H9 (cell line): ENCODE data around the gene F10. TPM values are rescaled to one million over a fixed set of nuclear protein-coding genes. Genes with fewer than 3 reads are reported as not detected.

Experiments used
- DNase-seq: peaks from one replicate; pipeline ENCODE4 v3.0.0-alpha.2; 2017
- H2AFZ ChIP-seq: one replicate; pipeline ENCODE4 v1.6.1; 2013; ENCODE audit warnings: mild to moderate bottlenecking, low read length, control low read depth, moderate library complexity
- H2AK5ac ChIP-seq: 2 replicates; pipeline ENCODE4 v1.6.1; 2013; ENCODE audit warnings: low read length, control low read depth, mixed read lengths; ENCODE audit not compliant: insufficient read length
- H2BK120ac ChIP-seq: one replicate; pipeline ENCODE4 v1.6.1; 2013; ENCODE audit warnings: low read depth, mild to moderate bottlenecking, low read length, control low read depth, inconsistent platforms; ENCODE audit not compliant: poor library complexity, severe bottlenecking
- H2BK12ac ChIP-seq: 2 replicates; pipeline ENCODE4 v1.6.1; 2013; ENCODE audit warnings: low read length, control low read depth, mixed read lengths, low read depth; ENCODE audit not compliant: insufficient read length
- H2BK15ac ChIP-seq: 2 replicates; pipeline ENCODE4 v1.6.1; 2013; ENCODE audit warnings: low read depth, low read length, control low read depth
- H2BK20ac ChIP-seq: one replicate; pipeline ENCODE4 v1.6.1; 2013; ENCODE audit warnings: low read depth, mild to moderate bottlenecking, low read length, control low read depth, inconsistent platforms; ENCODE audit not compliant: poor library complexity, severe bottlenecking
- H2BK5ac ChIP-seq: 2 replicates; pipeline ENCODE4 v1.6.1; 2013; ENCODE audit warnings: low read length, control low read depth, mixed read lengths; ENCODE audit not compliant: insufficient read length
- H3K14ac ChIP-seq: 2 replicates; pipeline ENCODE4 v1.6.1; 2013; ENCODE audit warnings: low read length, control low read depth; ENCODE audit not compliant: insufficient read depth
- H3K18ac ChIP-seq: 2 replicates; pipeline ENCODE4 v1.6.1; 2013; ENCODE audit warnings: low read depth, mild to moderate bottlenecking, mixed read lengths, low read length, control low read depth; ENCODE audit not compliant: insufficient read length
- H3K23ac ChIP-seq: 2 replicates; pipeline ENCODE4 v1.6.1; 2013; ENCODE audit warnings: low read length, control low read depth, mixed read lengths, low read depth; ENCODE audit not compliant: insufficient read length
- H3K23me2 ChIP-seq: 2 replicates; pipeline ENCODE4 v1.6.1; 2013; ENCODE audit warnings: low read depth, mild to moderate bottlenecking, mixed read lengths, low read length, control low read depth; ENCODE audit not compliant: insufficient read length, poor library complexity, severe bottlenecking
- H3K27ac ChIP-seq: 2 replicates; pipeline ENCODE4 v1.5.1; 2013; ENCODE audit warnings: low read length, control low read depth, mixed read lengths, low read depth; ENCODE audit not compliant: insufficient read length
- H3K27me3 ChIP-seq: 2 replicates; pipeline ENCODE4 v1.6.1; 2013; ENCODE audit warnings: low read length, control low read depth, inconsistent platforms; ENCODE audit not compliant: insufficient read depth
- H3K4ac ChIP-seq: 2 replicates; pipeline ENCODE4 v1.6.1; 2013; ENCODE audit warnings: low read depth, mild to moderate bottlenecking, control low read depth, inconsistent platforms, low read length, moderate library complexity
- H3K4me1 ChIP-seq: 2 replicates; pipeline ENCODE4 v1.6.1; 2013; ENCODE audit warnings: low read length, control low read depth, inconsistent platforms; ENCODE audit not compliant: insufficient read depth
- H3K4me2 ChIP-seq: 2 replicates; pipeline ENCODE4 v1.6.1; 2013; ENCODE audit warnings: low read length, control low read depth, mixed read lengths; ENCODE audit not compliant: insufficient read length, insufficient read depth
- H3K56ac ChIP-seq: 2 replicates; pipeline ENCODE4 v1.6.1; 2013; ENCODE audit warnings: low read depth, mild to moderate bottlenecking, mixed read lengths, low read length, control low read depth; ENCODE audit not compliant: insufficient read length
- H3K79me1 ChIP-seq: 2 replicates; pipeline ENCODE4 v1.6.1; 2013; ENCODE audit warnings: low read depth, mild to moderate bottlenecking, moderate library complexity, low read length, control low read depth, inconsistent platforms; ENCODE audit not compliant: insufficient read depth, poor library complexity, severe bottlenecking
- H3K79me2 ChIP-seq: 2 replicates; pipeline ENCODE4 v1.6.1; 2013; ENCODE audit warnings: low read length, control low read depth, inconsistent platforms; ENCODE audit not compliant: insufficient read depth
- H3K9ac ChIP-seq: 2 replicates; pipeline ENCODE4 v1.6.1; 2013; ENCODE audit warnings: low read length, control low read depth, mixed read lengths; ENCODE audit not compliant: insufficient read length; ENCODE audit errors: extremely low read depth
- H3K9me3 ChIP-seq: one replicate; pipeline ENCODE4 v1.6.1; 2013; ENCODE audit warnings: low read depth, low read length, inconsistent platforms; ENCODE audit not compliant: control insufficient read depth
- H3T11ph ChIP-seq: one replicate; pipeline ENCODE4 v1.6.1; 2013; ENCODE audit warnings: mild to moderate bottlenecking, low read length, control low read depth, inconsistent platforms
- H4K20me1 ChIP-seq: one replicate; pipeline ENCODE4 v1.6.1; 2013; ENCODE audit not compliant: control insufficient read depth, insufficient read length, insufficient read depth
- H4K5ac ChIP-seq: 2 replicates; pipeline ENCODE4 v1.6.1; 2013; ENCODE audit warnings: low read depth, mild to moderate bottlenecking, mixed read lengths, low read length, control low read depth; ENCODE audit not compliant: insufficient read length
- H4K8ac ChIP-seq: replicated peaks from 2 replicates; pipeline ENCODE4 v1.6.1; 2013; ENCODE audit warnings: low read length, control low read depth, mixed read lengths, low read depth; ENCODE audit not compliant: insufficient read length
- H4K91ac ChIP-seq: 2 replicates; pipeline ENCODE4 v1.6.1; 2013; ENCODE audit warnings: low read depth, mild to moderate bottlenecking, moderate library complexity, mixed read lengths, low read length, control low read depth; ENCODE audit not compliant: insufficient read length
- H3K27ac Mint-ChIP-seq, 3 experiments: 2 replicates in 2 of 3; 3 replicates in 1 of 3; pipeline ENCODE4 v1.8.0; 2020 to 2021; ENCODE audit warnings: mixed read lengths in 3 of 3, mild to moderate bottlenecking in 1 of 3, moderate library complexity in 1 of 3
- H3K27me3 Mint-ChIP-seq: 2 replicates; pipeline ENCODE4 v1.8.0; 2021; ENCODE audit warnings: low read depth, mild to moderate bottlenecking, moderate library complexity, mixed read lengths
- H3K36me3 Mint-ChIP-seq, 3 experiments: 2 replicates in 2 of 3; 3 replicates in 1 of 3; pipeline ENCODE4 v1.8.0; 2020 to 2021; ENCODE audit warnings: low read depth in 3 of 3, mixed read lengths in 3 of 3; ENCODE audit not compliant: insufficient read depth in 1 of 3
- H3K4me1 Mint-ChIP-seq, 2 experiments: 2 replicates each; pipeline ENCODE4 v1.8.0; 2020; ENCODE audit warnings: mixed read lengths in 2 of 2
- H3K4me3 Mint-ChIP-seq, 2 experiments: 2 replicates in 1 of 2; 3 replicates in 1 of 2; pipeline ENCODE4 v1.8.0; 2020 to 2021; ENCODE audit warnings: mild to moderate bottlenecking in 2 of 2, mixed read lengths in 2 of 2, moderate library complexity in 1 of 2
- H3K9me3 Mint-ChIP-seq, 2 experiments: 2 replicates in 1 of 2; 3 replicates in 1 of 2; pipeline ENCODE4 v1.8.0; 2020; ENCODE audit warnings: mild to moderate bottlenecking in 2 of 2, mixed read lengths in 2 of 2, moderate library complexity in 1 of 2
- CTCF ChIP-seq: fragments of 200-600 bp; sonication (generic); conservative IDR thresholded peaks from 3 replicates; pipeline ENCODE4 v1.8.0; 2021; ENCODE audit warnings: antibody characterized with exemption, mild to moderate bottlenecking
- WGBS: extraction: QIAGEN DNeasy Blood & Tissue Kit; methylation state at CpG from one replicate; pipeline ENCODE4 v1.1.7; 2013; ENCODE audit warnings: missing lambda C conversion rate, low lambda C conversion rate, mixed read lengths; ENCODE audit not compliant: insufficient read length; ENCODE audit errors: extremely low coverage; 5-methylcytosine and 5-hydroxymethylcytosine counted together
- total RNA-seq: library from RNA; stranded (reverse); gene quantifications from 2 replicates; pipeline ENCODE4 v1.2.1, GENCODE V29; 2021

Gene F10
- total RNA-seq, 1 experiment from 2014 or later = 1.7 TPM

DNA sequence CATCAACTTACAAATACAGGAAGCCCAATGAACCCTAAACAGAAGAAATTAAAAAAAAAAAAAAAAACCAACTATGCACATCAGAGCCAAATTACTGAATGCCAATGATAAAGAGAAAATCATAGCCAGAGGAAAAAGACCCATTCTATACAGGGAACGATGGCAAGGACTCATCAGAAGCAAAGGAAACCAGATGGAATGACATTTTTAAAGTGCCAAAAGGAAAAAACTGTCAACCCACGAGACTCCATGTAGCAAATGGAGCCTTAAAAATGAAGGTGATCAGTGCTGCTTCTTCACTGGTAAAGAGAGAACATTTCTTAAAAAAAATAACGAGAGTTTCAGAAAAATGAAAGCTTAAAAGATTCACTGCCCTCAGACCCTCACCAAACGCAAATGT lies 67.6 kb downstream of the F10 start:
- Mint-ChIP-seq H3K36me3 (peaks cover 44 to 83% (median 79%) of the 10 kb centered on the region in 3 experiments), H3K27me3 (no peaks in the 10 kb centered on the region), H3K4me1 (no peaks in the 10 kb centered on the region; a peak in 1 of 4 replicates), H3K9me3 (no peaks in the 10 kb centered on the region), H3K4me3 (no peak overlapping the region), H3K27ac (no peak overlapping the region)
- H3K4ac ChIP-seq = no peak overlapping the region
- no peak overlapping the region for H3K18ac ChIP-seq
- no CpG with 5 or more reads among the region's 4 CpGs for WGBS
- H3K79me2 ChIP-seq = no peaks in the 10 kb centered on the region
- no peak overlapping the region for H4K5ac ChIP-seq
- H2BK20ac ChIP-seq = no peak overlapping the region
- H3K27me3 ChIP-seq = no peaks in the 10 kb centered on the region
- H4K91ac ChIP-seq = no peak overlapping the region
- no peak overlapping the region for H2AK5ac ChIP-seq
- H3K79me1 ChIP-seq = no peaks in the 10 kb centered on the region
- no peak overlapping the region for H2BK120ac ChIP-seq
- H3K9ac ChIP-seq = no peak overlapping the region
- H3K14ac ChIP-seq = no peak overlapping the region
- DNase-seq = no peak
- H2BK15ac ChIP-seq = no peak overlapping the region
- H2AFZ ChIP-seq = no peak overlapping the region
- H3K27ac ChIP-seq = no peak overlapping the region
- H4K20me1 ChIP-seq = no peaks in the 10 kb centered on the region
- H3T11ph ChIP-seq = no peak overlapping the region
- no peak overlapping the region for H2BK5ac ChIP-seq
- H2BK12ac ChIP-seq = no peak overlapping the region
- no peaks in the 10 kb centered on the region for H3K23me2 ChIP-seq
- H4K8ac ChIP-seq = no peak overlapping the region
- no peak for TF ChIP-seq CTCF
- no peaks in the 10 kb centered on the region for H3K9me3 ChIP-seq
- H3K4me2 ChIP-seq = no peak overlapping the region
- H3K56ac ChIP-seq = no peak overlapping the region
- no peaks in the 10 kb centered on the region for H3K4me1 ChIP-seq
- no peak overlapping the region for H3K23ac ChIP-seq
